HEK293 (cell line): ENCODE measurements around the gene TTC39C.

Experiments
- CTCF ChIA-PET: fragments of 350-600 bp; formaldehyde crosslinking; extraction: SDS; loops from one replicate; lab custom pipeline; 2021; ENCODE audit warnings: antibody characterized with exemption; lab: Yijun Ruan, JAX
- POLR2A ChIA-PET: fragments of 300-600 bp; formaldehyde crosslinking; extraction: SDS; loops from one replicate; lab custom pipeline; 2020; ENCODE audit warnings: antibody characterized with exemption, inconsistent platforms; lab: Yijun Ruan, JAX
- H3K27ac ChIP-seq: fragments of 200-500 bp; sonication (Bioruptor generic); 2 replicates; pipeline ENCODE4 v1.5.1; 2014; ENCODE audit warnings: low read depth, low read length, control low read depth, inconsistent platforms; ENCODE audit errors: extremely low read depth
- H3K36me3 ChIP-seq, 2 experiments: fragments of 200-500 bp in 1 of 2; sonication (Bioruptor generic) in 1 of 2; 1 replicate in 1 of 2; 2 replicates in 1 of 2; pipeline ENCODE4 v1.5.1; 2014 to 2017; ENCODE audit warnings: inconsistent platforms in 2 of 2, low read length in 2 of 2; ENCODE audit not compliant: control insufficient read depth in 2 of 2, insufficient read depth in 1 of 2
- H3K4me1 ChIP-seq: fragments of 200-500 bp; sonication (Bioruptor generic); 2 replicates; pipeline ENCODE4 v1.5.1; 2014; ENCODE audit warnings: mild to moderate bottlenecking, low read length, inconsistent platforms; ENCODE audit not compliant: control insufficient read depth, insufficient read depth
- H3K4me3 ChIP-seq: 2 replicates; pipeline ENCODE4 v1.5.1; 2011; ENCODE audit warnings: low read depth, mild to moderate bottlenecking, control low read depth, low read length, moderate library complexity
- H3K9me3 ChIP-seq: fragments of 200-500 bp; sonication (Bioruptor generic); 2 replicates; pipeline ENCODE4 v1.5.1; 2014; ENCODE audit warnings: low read depth, low read length, inconsistent platforms; ENCODE audit not compliant: control insufficient read depth, insufficient read depth
- KLF1 ChIP-seq: fragments of 450-650 bp; formaldehyde crosslinking; IDR thresholded peaks from 2 replicates; pipeline ENCODE4 v1.5.1; 2016; ENCODE audit warnings: missing biosample characterization, missing genetic modification characterization
- KLF8 ChIP-seq: fragments of 450-650 bp; formaldehyde crosslinking; IDR thresholded peaks from 2 replicates; pipeline ENCODE4 v1.5.1; 2016; ENCODE audit warnings: missing biosample characterization, missing genetic modification characterization
- MEIS1 ChIP-seq: sonication (generic); formaldehyde crosslinking; IDR thresholded peaks from 2 replicates; pipeline ENCODE4 v1.8.1; 2022; ENCODE audit warnings: missing genetic modification reagents, mild to moderate bottlenecking, borderline replicate concordance
- OSR2 ChIP-seq: fragments of 450-650 bp; formaldehyde crosslinking; IDR thresholded peaks from 2 replicates; pipeline ENCODE4 v1.5.1; 2016; ENCODE audit warnings: missing biosample characterization, missing genetic modification characterization
- PRDM1 ChIP-seq: fragments of 450-650 bp; formaldehyde crosslinking; IDR thresholded peaks from 2 replicates; pipeline ENCODE4; 2016; ENCODE audit warnings: missing biosample characterization, missing genetic modification characterization
- SP7 ChIP-seq: fragments of 450-650 bp; formaldehyde crosslinking; IDR thresholded peaks from 2 replicates; pipeline ENCODE4 v1.5.1; 2016; ENCODE audit warnings: missing biosample characterization, missing genetic modification characterization
- ZBTB1 ChIP-seq: fragments of 450-650 bp; formaldehyde crosslinking; IDR thresholded peaks from 2 replicates; pipeline ENCODE4 v1.5.1; 2016; ENCODE audit warnings: missing biosample characterization, missing genetic modification characterization
- ZBTB20 ChIP-seq: fragments of 450-650 bp; formaldehyde crosslinking; IDR thresholded peaks from 2 replicates; pipeline ENCODE4 v1.5.1; 2016; ENCODE audit warnings: missing biosample characterization, missing genetic modification characterization
- ZNF112 ChIP-seq: fragments of 450-650 bp; formaldehyde crosslinking; IDR thresholded peaks from 2 replicates; pipeline ENCODE4 v1.5.0; 2017; ENCODE audit warnings: missing biosample characterization, missing genetic modification characterization
- ZNF24 ChIP-seq: fragments of 450-650 bp; formaldehyde crosslinking; IDR thresholded peaks from 2 replicates; pipeline ENCODE4 v1.5.1; 2016; ENCODE audit warnings: missing biosample characterization, missing genetic modification characterization
- ZNF335 ChIP-seq: fragments of 450-650 bp; formaldehyde crosslinking; conservative IDR thresholded peaks from 2 replicates; pipeline ENCODE4 v1.5.1; 2016; ENCODE audit warnings: missing biosample characterization, missing genetic modification characterization
- ZNF341 ChIP-seq: fragments of 450-650 bp; formaldehyde crosslinking; IDR thresholded peaks from 2 replicates; pipeline ENCODE4; 2016; ENCODE audit warnings: low read depth, missing biosample characterization, missing genetic modification characterization
- ZNF449 ChIP-seq: fragments of 450-650 bp; formaldehyde crosslinking; IDR thresholded peaks from 2 replicates; pipeline ENCODE4 v1.5.1; 2017; ENCODE audit warnings: missing biosample characterization, mild to moderate bottlenecking, missing genetic modification characterization, moderate library complexity
- ZNF561 ChIP-seq: fragments of 450-650 bp; IDR thresholded peaks from 2 replicates; pipeline ENCODE4 v1.5.1; 2018; ENCODE audit warnings: missing biosample characterization, missing genetic modification characterization, borderline replicate concordance

TTC39C gene

GRCh38 chr18:23994361-23994902, 20.1 kb upstream of the TTC39C start (continued):
- no peak; the same call in 1 of the 2 replicates for TF ChIP-seq ZNF341
- TF ChIP-seq ZNF561 (tag by site-specific recombination): peak; percentile 42; the same call in 1 of the 2 replicates
- peak; percentile 51; the same call in 1 of the 2 replicates for TF ChIP-seq ZNF24 (tag by site-specific recombination)
- TF ChIP-seq KLF1 (tag by site-specific recombination): peak; percentile 35; the same call in 1 of the 2 replicates

- H3K36me3 ChIP-seq: no peaks in the 10 kb centered on the region
- H3K4me1 ChIP-seq: peaks cover 10% of the 10 kb centered on the region
- H3K27ac ChIP-seq: no peak overlapping the region
- TF ChIP-seq KLF8: no peak
- ChIA-PET CTCF (interaction anchor here (0.7 to 1.1 kb wide), 2 partner anchors 110 to 367 kb away, joined by 3 read pairs; no protein-coding TSS in a partner anchor), POLR2A (no interaction called here)
- H3K9me3 ChIP-seq: no peaks in the 10 kb centered on the region
- H3K4me3 ChIP-seq: no peak overlapping the region
Observed at GRCh38 chr18:23995180-23995579, 19.4 kb upstream of the TTC39C start.

- no peaks in the 10 kb centered on the region for H3K36me3 ChIP-seq
- POLR2A ChIA-PET: interaction anchor here (2.0 kb wide), 1 partner anchor 141 kb away, joined by 7 read pairs; the partner anchor contains the start of gene CABYR
- no peak overlapping the region for H3K27ac ChIP-seq
- H3K4me1 ChIP-seq: peaks cover 10% of the 10 kb centered on the region
- TF ChIP-seq MEIS1 (CRISPR knock-in tag) (no peak), ZNF561 (tag by site-specific recombination) (no peak), ZNF449 (tag by site-specific recombination) (no peak), ZBTB1 (no peak)
- H3K9me3 ChIP-seq: no peaks in the 10 kb centered on the region
- H3K4me3 ChIP-seq: no peak overlapping the region
- CTCF ChIA-PET: interaction anchor here (0.6 to 0.9 kb wide), 2 partner anchors 79 to 211 kb away, joined by 7 to 8 read pairs; no protein-coding TSS in a partner anchor
Observed at GRCh38 chr18:23998018-23998417, 16.5 kb upstream of the TTC39C start.

- H3K36me3 ChIP-seq: no peaks in the 10 kb centered on the region
- no peak overlapping the region for H3K4me3 ChIP-seq
- H3K4me1 ChIP-seq: peaks cover 8% of the 10 kb centered on the region
- CTCF ChIA-PET: interaction anchor here (0.9 to 1.1 kb wide), 2 partner anchors 9 to 80 kb away, joined by 3 read pairs; no protein-coding TSS in a partner anchor
- no peak for TF ChIP-seq ZNF112
- peak; percentile 78 for TF ChIP-seq SP7 (tag by site-specific recombination)
- TF ChIP-seq KLF1 (tag by site-specific recombination): peak; percentile 78
- TF ChIP-seq OSR2: peak; percentile 57
- peak; percentile 27; the same call in 1 of the 2 replicates for TF ChIP-seq ZBTB20 (tag by site-specific recombination)
- peak; percentile 44 for TF ChIP-seq PRDM1 (tag by site-specific recombination)
- TF ChIP-seq ZNF335 (tag by site-specific recombination): no peak
- POLR2A ChIA-PET: interaction anchor here (1.2 to 2.0 kb wide), 2 partner anchors 15 to 140 kb away, joined by 3 to 7 read pairs; partner anchors contain the start of gene CABYR
- no peaks in the 10 kb centered on the region for H3K9me3 ChIP-seq
- no peak overlapping the region for H3K27ac ChIP-seq
Observed at GRCh38 chr18:23998820-23999219, 15.7 kb upstream of the TTC39C start.
